Progenitor cell of endocrine pancreas (in vitro differentiated cells): ENCODE results near the gene MVB12B. TPM values are rescaled to one million over a fixed set of nuclear protein-coding genes. Genes with fewer than 3 reads are reported as not detected.
"Not testable (repeated sequence)": the region's sequence is repeated elsewhere in the genome, so short reads cannot be mapped to it uniquely, and the experiment has no call there.

Source experiments
- DNase-seq: peaks from one replicate; pipeline ENCODE4 v3.0.0; 2021; ENCODE audit warnings: low spot score; ENCODE audit not compliant: unreplicated experiment
- H3K27ac Mint-ChIP-seq: 2 replicates; pipeline ENCODE4 v1.8.0; 2021; ENCODE audit warnings: mild to moderate bottlenecking, moderate library complexity, mixed read lengths
- H3K27me3 Mint-ChIP-seq: 2 replicates; pipeline ENCODE4 v1.8.0; 2021; ENCODE audit warnings: mixed read lengths
- H3K36me3 Mint-ChIP-seq: 2 replicates; pipeline ENCODE4 v1.8.0; 2022; ENCODE audit warnings: mixed read lengths; ENCODE audit not compliant: insufficient read depth
- H3K4me1 Mint-ChIP-seq: 2 replicates; pipeline ENCODE4 v1.8.0; 2021; ENCODE audit warnings: low read depth, mixed read lengths
- H3K4me3 Mint-ChIP-seq: 2 replicates; pipeline ENCODE4 v1.8.0; 2021; ENCODE audit warnings: low read depth, mild to moderate bottlenecking, moderate library complexity, mixed read lengths
- H3K9me3 Mint-ChIP-seq: 2 replicates; pipeline ENCODE4 v1.8.0; 2021; ENCODE audit warnings: low read depth, mixed read lengths
- long read RNA-seq: library from polyadenylated mRNA; unstranded; transcript quantifications from one replicate; pipeline ENCODE4 v2.0.0, GENCODE V29; 2020
- total RNA-seq: library from RNA; stranded (reverse); gene quantifications from 2 replicates; pipeline ENCODE4 v1.2.1, GENCODE V29; 2021
- TF ChIP-seq, protein P1 (sequence below): fragments of 200-600 bp; sonication (generic); IDR thresholded peaks from one replicate; pipeline ENCODE4 v1.5.0; 2021; ENCODE audit warnings: antibody characterized with exemption, mild to moderate bottlenecking; ENCODE audit not compliant: unreplicated experiment

Gene MVB12B, protein sequence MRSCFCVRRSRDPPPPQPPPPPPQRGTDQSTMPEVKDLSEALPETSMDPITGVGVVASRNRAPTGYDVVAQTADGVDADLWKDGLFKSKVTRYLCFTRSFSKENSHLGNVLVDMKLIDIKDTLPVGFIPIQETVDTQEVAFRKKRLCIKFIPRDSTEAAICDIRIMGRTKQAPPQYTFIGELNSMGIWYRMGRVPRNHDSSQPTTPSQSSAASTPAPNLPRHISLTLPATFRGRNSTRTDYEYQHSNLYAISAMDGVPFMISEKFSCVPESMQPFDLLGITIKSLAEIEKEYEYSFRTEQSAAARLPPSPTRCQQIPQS
- 34.6 and 34.8 TPM in 2 replicates for total RNA-seq
- long read RNA-seq, partial matches to known transcripts, result 6 of 18 reads
- long read RNA-seq, other reads (novel, unspliced or antisense), result 11 of 18 reads

GRCh38 chr9:126326228-126327005, at the start of gene MVB12B:
TSS of gene MVB12B (plus strand) at chr9:126326829. CDS start at chr9:126326930, 101 bp downstream.
- TF ChIP-seq, protein P1, sequence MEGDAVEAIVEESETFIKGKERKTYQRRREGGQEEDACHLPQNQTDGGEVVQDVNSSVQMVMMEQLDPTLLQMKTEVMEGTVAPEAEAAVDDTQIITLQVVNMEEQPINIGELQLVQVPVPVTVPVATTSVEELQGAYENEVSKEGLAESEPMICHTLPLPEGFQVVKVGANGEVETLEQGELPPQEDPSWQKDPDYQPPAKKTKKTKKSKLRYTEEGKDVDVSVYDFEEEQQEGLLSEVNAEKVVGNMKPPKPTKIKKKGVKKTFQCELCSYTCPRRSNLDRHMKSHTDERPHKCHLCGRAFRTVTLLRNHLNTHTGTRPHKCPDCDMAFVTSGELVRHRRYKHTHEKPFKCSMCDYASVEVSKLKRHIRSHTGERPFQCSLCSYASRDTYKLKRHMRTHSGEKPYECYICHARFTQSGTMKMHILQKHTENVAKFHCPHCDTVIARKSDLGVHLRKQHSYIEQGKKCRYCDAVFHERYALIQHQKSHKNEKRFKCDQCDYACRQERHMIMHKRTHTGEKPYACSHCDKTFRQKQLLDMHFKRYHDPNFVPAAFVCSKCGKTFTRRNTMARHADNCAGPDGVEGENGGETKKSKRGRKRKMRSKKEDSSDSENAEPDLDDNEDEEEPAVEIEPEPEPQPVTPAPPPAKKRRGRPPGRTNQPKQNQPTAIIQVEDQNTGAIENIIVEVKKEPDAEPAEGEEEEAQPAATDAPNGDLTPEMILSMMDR, result no peak
- DNase-seq, result peak; percentile 27
- Mint-ChIP-seq H3K4me3 (peak within 1 kb of the TSS; percentile 83), H3K27ac (peak within 1 kb of the TSS; percentile 95), H3K9me3 (peaks cover 11% of the 10 kb centered on the region), H3K27me3 (no peaks in the 10 kb centered on the region), H3K4me1 (peaks cover 13% of the 10 kb centered on the region), H3K36me3 (peaks cover 9% of the 10 kb centered on the region)

DNA sequence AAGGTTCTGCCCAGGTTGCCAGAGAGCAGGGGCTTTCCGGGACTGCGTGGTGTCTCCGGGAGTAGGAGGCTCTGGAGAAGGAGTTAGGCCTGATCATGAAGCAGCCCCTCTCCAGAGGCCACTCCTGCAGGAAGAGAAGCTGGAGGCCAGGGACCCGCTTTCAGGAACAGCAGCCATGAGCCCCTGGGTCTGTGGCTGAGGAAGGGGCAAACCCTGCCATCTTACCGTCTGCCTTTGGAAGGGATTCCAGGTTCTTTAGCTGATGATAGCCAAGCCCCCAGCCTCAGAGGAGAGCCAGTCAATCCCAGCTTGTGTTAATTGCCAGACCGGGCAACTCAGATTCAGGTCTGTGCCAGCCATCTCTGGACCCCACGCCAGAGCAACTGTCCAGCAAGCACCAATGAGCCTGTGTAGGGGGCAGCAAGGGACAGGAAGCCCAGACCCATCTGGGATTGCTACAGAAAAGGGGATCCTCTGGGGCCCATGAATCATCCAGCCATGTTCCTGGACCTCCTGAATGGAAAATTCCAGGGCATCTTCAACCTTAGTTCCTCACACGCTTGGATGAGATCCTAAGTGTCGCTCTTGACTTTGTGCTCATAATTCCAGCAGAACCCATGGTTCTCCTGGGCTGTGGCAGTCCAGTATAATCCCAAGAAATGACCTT, 42.7 kb upstream of the MVB12B start:
- no peak for DNase-seq
- no peaks in the 10 kb centered on the region for H3K27me3 Mint-ChIP-seq

DNA sequence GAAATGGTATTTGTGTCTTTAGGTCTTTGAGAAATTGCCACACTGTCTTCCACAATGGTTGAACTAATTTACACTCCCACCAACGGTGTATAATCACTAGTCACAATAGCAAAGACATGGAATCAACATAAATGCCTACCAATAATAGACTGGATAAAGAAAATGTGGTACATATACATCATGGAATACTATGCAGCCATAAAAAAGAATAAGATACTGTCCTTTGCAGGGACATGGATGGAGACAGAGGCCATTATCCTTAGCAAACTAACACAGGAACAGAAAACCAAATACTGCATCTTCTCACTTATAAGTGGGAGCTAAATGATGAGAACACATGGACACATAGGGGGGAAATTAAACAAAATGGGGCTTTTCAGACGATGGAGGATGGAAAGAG, 41.0 kb upstream of the MVB12B start:
- H3K4me3 Mint-ChIP-seq, H3K9me3 Mint-ChIP-seq: not testable (repeated sequence)

More for the DNA sequence above, 42.7 kb upstream of the MVB12B start:
- Mint-ChIP-seq H3K27ac (no peak overlapping the region), H3K4me1 (no peaks in the 10 kb centered on the region), H3K36me3 (peaks cover 2% of the 10 kb centered on the region), H3K9me3 (peaks cover 9% of the 10 kb centered on the region), H3K4me3 (no peak overlapping the region)
- TF ChIP-seq, protein P1, result no peak

GRCh38 chr9:126287166-126287866, 39.3 kb upstream of the MVB12B start:
- Mint-ChIP-seq H3K9me3 (no peaks in the 10 kb centered on the region), H3K4me1 (no peaks in the 10 kb centered on the region), H3K4me3 (no peak overlapping the region), H3K36me3 (no peaks in the 10 kb centered on the region), H3K27me3 (no peaks in the 10 kb centered on the region), H3K27ac (no peak overlapping the region)
- no peak for DNase-seq
- TF ChIP-seq, protein P1, result no peak

More for the DNA sequence above, 41.0 kb upstream of the MVB12B start:
- not testable (repeated sequence) for H3K4me1 Mint-ChIP-seq, H3K27ac Mint-ChIP-seq, H3K27me3 Mint-ChIP-seq, H3K36me3 Mint-ChIP-seq, DNase-seq

GRCh38 chr9:126290871-126291270, 35.8 kb upstream of the MVB12B start:
- TF ChIP-seq, protein P1, result no peak
- DNase-seq, result peak; percentile 3
- peaks cover 10% of the 10 kb centered on the region for H3K27me3 Mint-ChIP-seq
- H3K27ac Mint-ChIP-seq, result no peak overlapping the region
- H3K9me3 Mint-ChIP-seq, result no peaks in the 10 kb centered on the region
- H3K4me3 Mint-ChIP-seq, result no peak overlapping the region
- no peaks in the 10 kb centered on the region for H3K4me1 Mint-ChIP-seq
- no peaks in the 10 kb centered on the region for H3K36me3 Mint-ChIP-seq
